Hepatocyte (in vitro differentiated cells): ENCODE results near the gene SLC16A5. TPM values are rescaled to one million over a fixed set of nuclear protein-coding genes. Genes with fewer than 3 reads are reported as not detected.

Experiments used
- DNase-seq: peaks from one replicate; pipeline ENCODE4 v3.0.0-alpha.2; 2016; ENCODE audit warnings: low spot score
- H2AFZ ChIP-seq: fragments of 200-600 bp; sonication (generic); 2 replicates; pipeline ENCODE4 v1.6.0; 2016; ENCODE audit warnings: antibody characterized with exemption, mild to moderate bottlenecking
- H3K27ac ChIP-seq: fragments of 200-600 bp; sonication (generic); 2 replicates; pipeline ENCODE4 v1.5.1; 2016; ENCODE audit warnings: mild to moderate bottlenecking
- H3K27me3 ChIP-seq: fragments of 200-600 bp; sonication (generic); 2 replicates; pipeline ENCODE4 v1.6.1; 2016
- H3K36me3 ChIP-seq: fragments of 200-600 bp; sonication (generic); replicated peaks from 2 replicates; pipeline ENCODE4 v1.5.1; 2016; ENCODE audit warnings: low read depth; ENCODE audit not compliant: insufficient read depth
- H3K4me1 ChIP-seq: fragments of 200-600 bp; sonication (generic); 2 replicates; pipeline ENCODE4 v1.5.1; 2016; ENCODE audit warnings: mild to moderate bottlenecking, moderate library complexity; ENCODE audit not compliant: insufficient read depth
- H3K4me2 ChIP-seq: fragments of 200-600 bp; sonication (generic); 2 replicates; pipeline ENCODE4 v1.6.0; 2016
- H3K4me3 ChIP-seq: fragments of 200-600 bp; sonication (generic); 2 replicates; pipeline ENCODE4 v1.5.1; 2016; ENCODE audit warnings: mild to moderate bottlenecking
- H3K79me2 ChIP-seq: fragments of 200-600 bp; sonication (generic); 2 replicates; pipeline ENCODE4 v1.6.0; 2017; ENCODE audit warnings: mild to moderate bottlenecking
- H3K9me2 ChIP-seq: fragments of 200-600 bp; sonication (generic); replicated peaks from 2 replicates; pipeline ENCODE4 v1.6.0; 2017; ENCODE audit warnings: mild to moderate bottlenecking; ENCODE audit not compliant: insufficient read depth
- H3K9me3 ChIP-seq: fragments of 200-600 bp; sonication (generic); 2 replicates; pipeline ENCODE4 v1.5.1; 2016; ENCODE audit warnings: low read depth, mild to moderate bottlenecking
- H4K20me1 ChIP-seq: fragments of 200-600 bp; sonication (generic); 2 replicates; pipeline ENCODE4 v1.6.0; 2016; ENCODE audit warnings: mild to moderate bottlenecking; ENCODE audit not compliant: insufficient read depth, poor library complexity, severe bottlenecking
- EZH2 ChIP-seq: fragments of 200-600 bp; sonication (generic); IDR thresholded peaks from 2 replicates; pipeline ENCODE4 v1.6.1; 2016; ENCODE audit warnings: antibody characterized with exemption, mild to moderate bottlenecking, borderline replicate concordance
- EZH2phosphoT487 ChIP-seq: fragments of 200-600 bp; sonication (generic); IDR thresholded peaks from one replicate; pipeline ENCODE4 v1.6.1; 2018; ENCODE audit warnings: antibody characterized with exemption, mild to moderate bottlenecking, low read depth, moderate library complexity; ENCODE audit not compliant: unreplicated experiment, severe bottlenecking
- WGBS: methylation state at CpG from one replicate; pipeline ENCODE4 v1.1.6; 2016; ENCODE audit warnings: low lambda C conversion rate; ENCODE audit errors: missing lambda C conversion rate; 5-methylcytosine and 5-hydroxymethylcytosine counted together
- polyA plus RNA-seq: library from polyadenylated mRNA; unstranded; fragments of >200 nt; fragmentation: Nextera tagmentation; extraction: Ambion mirVana; gene quantifications from 2 replicates; pipeline ENCODE4 v1.2.1, GENCODE V29; 2016
- total RNA-seq: library from RNA; depleted of rRNA; stranded (reverse); fragments of >200 nt; gene quantifications from 2 replicates; pipeline ENCODE4 v1.2.3, GENCODE V29; 2014
- TF ChIP-seq, protein P1 (sequence below): fragments of 200-600 bp; sonication (generic); IDR thresholded peaks from 2 replicates; pipeline ENCODE4 v1.5.1; 2016; ENCODE audit warnings: antibody characterized with exemption, mild to moderate bottlenecking; ENCODE audit not compliant: poor library complexity

SLC16A5 gene
- total and polyA plus RNA-seq, 2 experiments from 2014 or later: 11.9 to 12.8 TPM

DNA sequence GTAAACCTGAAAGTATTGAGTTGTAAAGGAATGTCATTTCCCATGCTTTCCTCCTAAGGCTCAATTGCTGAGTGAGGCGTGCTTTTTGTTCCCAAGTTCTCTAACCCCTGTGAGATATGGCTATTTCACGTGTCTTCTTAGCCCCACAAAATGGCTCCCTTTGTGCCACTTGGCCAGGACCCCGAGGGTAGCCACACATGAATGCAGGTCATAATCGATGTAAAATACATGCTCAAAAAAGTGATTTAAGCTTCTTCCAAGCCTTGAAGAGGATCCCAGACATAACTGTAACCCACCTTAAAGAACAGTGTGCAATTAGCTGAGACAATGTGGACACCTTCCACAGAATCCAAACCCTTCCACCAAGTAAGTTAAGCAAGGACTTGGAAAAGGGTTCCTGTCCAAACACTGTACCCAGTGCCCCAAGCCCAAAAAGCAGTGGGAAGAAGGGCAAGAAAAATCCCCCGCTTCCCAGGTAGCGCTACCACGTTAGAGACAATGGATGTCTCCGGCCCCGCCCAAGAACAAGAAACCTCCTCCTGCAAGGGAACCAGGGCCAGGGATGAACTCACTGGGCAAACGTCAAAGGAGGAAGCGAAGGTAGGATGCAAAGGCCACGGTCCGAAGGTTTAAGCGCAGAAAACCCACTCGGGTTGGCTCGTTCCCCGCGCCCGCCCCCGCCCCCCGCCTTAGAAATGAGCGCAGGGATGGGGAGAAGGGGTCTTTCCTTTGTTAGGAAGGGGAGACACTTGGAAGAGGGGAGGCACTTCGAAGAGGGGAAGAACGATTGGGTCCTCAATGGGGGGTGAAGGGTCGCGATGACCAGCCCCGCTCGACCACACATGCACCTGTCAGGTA is 65.4 kb downstream of the SLC16A5 start:
- Histone ChIP-seq H3K4me3 (peak overlapping the region; percentile 57), H3K9me2 (no peaks in the 10 kb centered on the region), H3K9me3 (no peaks in the 10 kb centered on the region), H3K79me2 (peaks cover 57% of the 10 kb centered on the region), H3K4me2 (peak overlapping the region; percentile 76), H3K27ac (peak overlapping the region; percentile 80), H4K20me1 (no peaks in the 10 kb centered on the region), H2AFZ (peak overlapping the region; percentile 27), H3K4me1 (peaks cover 7% of the 10 kb centered on the region), H3K27me3 (no peaks in the 10 kb centered on the region), H3K36me3 (no peaks in the 10 kb centered on the region)
- under 1% methylated on average over 27 of the region's 28 CpGs for WGBS
- TF ChIP-seq EZH2phosphoT487: no peak
- no peak for TF ChIP-seq EZH2
- TF ChIP-seq, protein P1, sequence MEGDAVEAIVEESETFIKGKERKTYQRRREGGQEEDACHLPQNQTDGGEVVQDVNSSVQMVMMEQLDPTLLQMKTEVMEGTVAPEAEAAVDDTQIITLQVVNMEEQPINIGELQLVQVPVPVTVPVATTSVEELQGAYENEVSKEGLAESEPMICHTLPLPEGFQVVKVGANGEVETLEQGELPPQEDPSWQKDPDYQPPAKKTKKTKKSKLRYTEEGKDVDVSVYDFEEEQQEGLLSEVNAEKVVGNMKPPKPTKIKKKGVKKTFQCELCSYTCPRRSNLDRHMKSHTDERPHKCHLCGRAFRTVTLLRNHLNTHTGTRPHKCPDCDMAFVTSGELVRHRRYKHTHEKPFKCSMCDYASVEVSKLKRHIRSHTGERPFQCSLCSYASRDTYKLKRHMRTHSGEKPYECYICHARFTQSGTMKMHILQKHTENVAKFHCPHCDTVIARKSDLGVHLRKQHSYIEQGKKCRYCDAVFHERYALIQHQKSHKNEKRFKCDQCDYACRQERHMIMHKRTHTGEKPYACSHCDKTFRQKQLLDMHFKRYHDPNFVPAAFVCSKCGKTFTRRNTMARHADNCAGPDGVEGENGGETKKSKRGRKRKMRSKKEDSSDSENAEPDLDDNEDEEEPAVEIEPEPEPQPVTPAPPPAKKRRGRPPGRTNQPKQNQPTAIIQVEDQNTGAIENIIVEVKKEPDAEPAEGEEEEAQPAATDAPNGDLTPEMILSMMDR: no peak
- DNase-seq: peak; percentile 71

DNA sequence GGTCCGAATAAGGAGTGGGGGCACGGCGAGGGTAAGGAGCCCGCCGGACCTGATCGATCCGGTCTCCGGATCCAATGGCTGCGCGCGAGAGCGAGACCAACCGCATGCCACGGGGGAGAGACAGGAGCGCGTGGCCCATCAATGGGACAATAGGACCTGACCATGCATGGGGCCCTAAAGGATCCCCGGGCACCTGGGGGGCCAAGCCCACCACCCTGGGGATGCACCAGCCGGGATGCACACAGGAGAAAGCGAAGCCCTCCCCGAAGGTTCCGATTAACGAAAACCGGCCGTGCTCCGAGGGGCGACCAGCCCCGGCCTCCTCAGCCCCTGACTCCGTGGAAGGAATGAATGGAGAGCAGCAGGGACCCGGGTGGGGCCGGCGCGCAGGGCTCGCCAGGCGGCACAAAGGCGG is 66.0 kb downstream of the SLC16A5 start:
- H3K9me3 ChIP-seq: no peaks in the 10 kb centered on the region
- peaks cover 52% of the 10 kb centered on the region for H3K79me2 ChIP-seq
- peak; percentile 44 for DNase-seq
- no peaks in the 10 kb centered on the region for H4K20me1 ChIP-seq
- WGBS: 1% methylated on average over 26 of the region's 35 CpGs
- no peaks in the 10 kb centered on the region for H3K36me3 ChIP-seq
- TF ChIP-seq EZH2phosphoT487 (no peak), EZH2 (no peak)
- TF ChIP-seq, protein P1: no peak
- H3K4me3 ChIP-seq: peak overlapping the region; percentile 57
- peak overlapping the region; percentile 76 for H3K4me2 ChIP-seq
- no peaks in the 10 kb centered on the region for H3K27me3 ChIP-seq
- H3K4me1 ChIP-seq: peaks cover 7% of the 10 kb centered on the region
- no peaks in the 10 kb centered on the region for H3K9me2 ChIP-seq
- H3K27ac ChIP-seq: peak overlapping the region; percentile 80
- no peak overlapping the region for H2AFZ ChIP-seq

DNA sequence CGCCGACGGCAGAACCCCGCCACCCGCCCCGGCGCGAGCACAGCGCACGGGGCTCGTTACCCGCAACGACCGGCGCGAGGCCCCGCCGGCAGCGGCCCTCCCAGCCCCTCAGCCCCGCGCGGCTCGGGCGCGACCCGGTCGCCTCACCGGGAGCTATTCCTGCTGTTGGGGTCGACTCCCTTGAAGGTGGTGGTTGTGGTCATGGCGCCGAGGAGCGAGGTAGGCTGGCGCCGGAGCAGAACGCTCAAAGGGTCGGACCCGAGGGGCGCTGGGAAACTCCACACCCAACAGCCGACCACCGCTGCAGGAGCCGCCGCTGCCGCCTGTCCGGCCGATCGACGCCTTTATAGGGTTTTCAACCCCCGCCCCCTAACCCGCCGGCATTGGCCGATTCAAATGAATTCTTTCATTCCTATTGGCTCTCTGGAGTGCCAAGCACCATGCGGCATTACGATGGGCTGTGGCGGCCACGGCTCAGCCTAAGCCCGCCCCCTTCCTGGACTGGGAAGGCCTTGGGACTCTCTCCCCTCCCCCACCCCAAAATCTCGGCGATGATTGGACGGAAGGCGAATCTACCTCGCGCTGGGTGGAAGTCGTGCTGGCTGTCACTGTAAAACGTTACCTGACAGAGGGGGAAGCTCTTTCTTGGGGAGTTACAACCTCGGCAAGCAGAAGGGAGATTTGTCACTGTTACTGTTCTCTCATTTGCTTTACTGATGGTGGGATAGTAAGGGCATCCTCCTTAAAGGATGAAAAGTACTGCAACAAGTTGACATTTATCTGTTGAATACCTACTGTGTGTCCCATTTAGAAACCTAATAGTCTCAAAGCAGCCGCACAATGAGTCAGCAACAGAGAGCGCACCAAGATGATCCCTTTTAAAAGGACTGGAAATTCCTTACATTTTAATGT is 66.7 kb downstream of the SLC16A5 start, which contains the start of gene JPT1:
TSS of gene JPT1 (minus strand) at position 318 of the 912 bp plus-strand sequence. CDS start at position 203, 115 bp downstream.
- peaks cover 7% of the 10 kb centered on the region for H3K4me1 ChIP-seq
- H3K27ac ChIP-seq: peak within 1 kb of the TSS; percentile 80
- no peaks in the 10 kb centered on the region for H3K9me3 ChIP-seq
- no peaks in the 10 kb centered on the region for H3K9me2 ChIP-seq
- peak within 1 kb of the TSS; percentile 76 for H3K4me2 ChIP-seq
- 5% methylated on average over 45 of the region's 67 CpGs for WGBS
- H3K36me3 ChIP-seq: no peaks in the 10 kb centered on the region
- no peak within 1 kb of the TSS for H2AFZ ChIP-seq
- peak; percentile 99 for DNase-seq
- H3K4me3 ChIP-seq: peak within 1 kb of the TSS; percentile 57
- H4K20me1 ChIP-seq: no peaks in the 10 kb centered on the region
- peaks cover 45% of the 10 kb centered on the region for H3K79me2 ChIP-seq
- no peak for TF ChIP-seq EZH2
- TF ChIP-seq EZH2phosphoT487: no peak
- TF ChIP-seq, protein P1: no peak
- no peaks in the 10 kb centered on the region for H3K27me3 ChIP-seq
